Retinal pigment epithelial cell (primary cell): ENCODE results near the gene PANX2.

Experiments used
- DNase-seq: peaks from one replicate; pipeline ENCODE4 v3.0.0-alpha.2; 2010; ENCODE audit warnings: low read depth
- H3K4me3 ChIP-seq: 2 replicates; pipeline ENCODE4 v1.5.1; 2011; ENCODE audit warnings: mild to moderate bottlenecking, low read length, control low read depth, moderate library complexity
- TF ChIP-seq, protein P1 (sequence below): conservative IDR thresholded peaks from 2 replicates; pipeline ENCODE4 v1.5.1; 2011; ENCODE audit warnings: low read depth, low read length, control low read depth, inconsistent platforms

The PANX2 gene

DNA sequence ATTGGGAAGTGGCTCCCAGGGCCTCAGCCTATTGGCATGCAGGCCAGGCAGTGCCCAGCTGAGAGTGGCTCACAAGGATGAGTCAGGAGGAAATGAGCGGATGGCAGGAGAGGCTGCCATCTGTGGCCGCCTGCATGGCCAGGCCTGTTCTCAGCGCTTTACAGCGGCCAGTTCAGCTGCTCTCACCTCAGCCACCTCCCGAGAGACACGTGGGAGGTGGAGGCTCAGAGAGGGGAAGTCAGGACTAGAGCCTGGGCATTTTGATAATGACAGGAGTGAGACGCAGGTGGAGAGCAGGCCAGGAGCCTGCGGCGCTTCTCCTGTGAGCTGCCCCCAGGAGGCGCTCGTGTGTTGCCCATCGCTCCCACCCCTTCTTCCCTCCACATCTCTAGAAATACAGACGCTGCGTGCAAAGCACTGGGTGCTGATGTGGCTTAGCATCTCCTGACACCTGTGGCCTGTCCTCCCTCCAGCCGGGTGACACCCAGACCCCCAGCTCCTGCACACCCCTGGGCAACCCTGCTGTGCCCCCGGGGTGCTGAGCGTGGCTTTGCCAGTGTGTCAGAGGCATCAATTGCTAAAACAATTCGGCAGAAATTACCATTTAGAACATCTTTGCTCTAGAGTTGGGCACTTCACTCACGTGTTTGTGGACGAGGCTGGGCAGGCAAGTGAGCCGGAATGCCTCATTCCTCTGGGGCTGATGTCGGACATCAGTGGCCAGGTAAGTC is 21.4 kb upstream of the PANX2 start:
- H3K4me3 ChIP-seq = no peak overlapping the region
- DNase-seq = no peak
- TF ChIP-seq, protein P1, sequence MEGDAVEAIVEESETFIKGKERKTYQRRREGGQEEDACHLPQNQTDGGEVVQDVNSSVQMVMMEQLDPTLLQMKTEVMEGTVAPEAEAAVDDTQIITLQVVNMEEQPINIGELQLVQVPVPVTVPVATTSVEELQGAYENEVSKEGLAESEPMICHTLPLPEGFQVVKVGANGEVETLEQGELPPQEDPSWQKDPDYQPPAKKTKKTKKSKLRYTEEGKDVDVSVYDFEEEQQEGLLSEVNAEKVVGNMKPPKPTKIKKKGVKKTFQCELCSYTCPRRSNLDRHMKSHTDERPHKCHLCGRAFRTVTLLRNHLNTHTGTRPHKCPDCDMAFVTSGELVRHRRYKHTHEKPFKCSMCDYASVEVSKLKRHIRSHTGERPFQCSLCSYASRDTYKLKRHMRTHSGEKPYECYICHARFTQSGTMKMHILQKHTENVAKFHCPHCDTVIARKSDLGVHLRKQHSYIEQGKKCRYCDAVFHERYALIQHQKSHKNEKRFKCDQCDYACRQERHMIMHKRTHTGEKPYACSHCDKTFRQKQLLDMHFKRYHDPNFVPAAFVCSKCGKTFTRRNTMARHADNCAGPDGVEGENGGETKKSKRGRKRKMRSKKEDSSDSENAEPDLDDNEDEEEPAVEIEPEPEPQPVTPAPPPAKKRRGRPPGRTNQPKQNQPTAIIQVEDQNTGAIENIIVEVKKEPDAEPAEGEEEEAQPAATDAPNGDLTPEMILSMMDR = peak; percentile 92

DNA sequence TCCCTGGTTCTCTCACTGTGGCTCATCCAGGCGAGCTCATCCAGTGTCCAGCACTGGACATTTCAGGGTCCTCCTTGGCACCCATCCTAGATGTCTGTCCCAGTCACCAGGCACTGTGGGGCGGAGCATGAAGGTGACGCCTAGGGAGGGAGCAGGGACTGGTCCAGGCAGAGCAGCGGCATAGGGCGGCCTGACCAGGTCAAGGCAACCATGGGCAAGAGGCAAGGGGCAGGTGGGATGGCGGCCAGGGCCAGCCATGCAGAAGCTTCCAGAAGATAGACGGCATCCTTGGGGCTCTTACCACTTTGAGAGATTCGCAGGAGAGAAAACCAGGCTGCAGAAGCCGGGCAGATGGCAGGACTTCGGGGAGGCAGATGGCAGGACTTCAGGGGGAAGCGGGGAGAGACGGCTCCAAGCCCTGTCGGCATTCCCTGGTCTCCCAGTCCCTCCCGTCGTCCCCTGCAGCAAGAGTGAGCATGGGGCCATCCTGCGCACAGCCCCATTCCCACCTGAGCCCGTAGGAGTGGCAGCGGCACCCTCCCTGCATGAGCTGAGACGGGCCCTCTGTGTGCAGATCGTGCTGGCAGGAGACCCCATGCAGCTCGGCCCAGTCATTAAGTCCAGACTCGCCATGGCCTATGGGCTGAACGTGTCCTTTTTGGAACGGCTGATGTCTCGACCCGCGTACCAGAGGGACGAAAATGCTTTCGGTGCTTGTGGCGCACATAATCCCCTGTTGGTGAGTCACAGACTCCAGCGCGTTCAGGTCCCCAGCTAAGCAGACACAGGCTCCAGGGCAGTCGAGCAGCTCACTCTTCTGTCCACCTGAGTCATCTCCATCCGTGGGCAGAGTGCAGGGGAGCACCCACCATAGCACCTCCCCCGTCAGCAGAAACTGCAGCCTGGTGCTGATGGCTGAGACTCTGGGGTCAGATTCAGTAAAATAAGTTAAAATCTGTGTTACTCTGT is 20.1 kb upstream of the PANX2 start:
- TF ChIP-seq, protein P1 = no peak
- no peak overlapping the region for H3K4me3 ChIP-seq
- DNase-seq = no peak

DNA sequence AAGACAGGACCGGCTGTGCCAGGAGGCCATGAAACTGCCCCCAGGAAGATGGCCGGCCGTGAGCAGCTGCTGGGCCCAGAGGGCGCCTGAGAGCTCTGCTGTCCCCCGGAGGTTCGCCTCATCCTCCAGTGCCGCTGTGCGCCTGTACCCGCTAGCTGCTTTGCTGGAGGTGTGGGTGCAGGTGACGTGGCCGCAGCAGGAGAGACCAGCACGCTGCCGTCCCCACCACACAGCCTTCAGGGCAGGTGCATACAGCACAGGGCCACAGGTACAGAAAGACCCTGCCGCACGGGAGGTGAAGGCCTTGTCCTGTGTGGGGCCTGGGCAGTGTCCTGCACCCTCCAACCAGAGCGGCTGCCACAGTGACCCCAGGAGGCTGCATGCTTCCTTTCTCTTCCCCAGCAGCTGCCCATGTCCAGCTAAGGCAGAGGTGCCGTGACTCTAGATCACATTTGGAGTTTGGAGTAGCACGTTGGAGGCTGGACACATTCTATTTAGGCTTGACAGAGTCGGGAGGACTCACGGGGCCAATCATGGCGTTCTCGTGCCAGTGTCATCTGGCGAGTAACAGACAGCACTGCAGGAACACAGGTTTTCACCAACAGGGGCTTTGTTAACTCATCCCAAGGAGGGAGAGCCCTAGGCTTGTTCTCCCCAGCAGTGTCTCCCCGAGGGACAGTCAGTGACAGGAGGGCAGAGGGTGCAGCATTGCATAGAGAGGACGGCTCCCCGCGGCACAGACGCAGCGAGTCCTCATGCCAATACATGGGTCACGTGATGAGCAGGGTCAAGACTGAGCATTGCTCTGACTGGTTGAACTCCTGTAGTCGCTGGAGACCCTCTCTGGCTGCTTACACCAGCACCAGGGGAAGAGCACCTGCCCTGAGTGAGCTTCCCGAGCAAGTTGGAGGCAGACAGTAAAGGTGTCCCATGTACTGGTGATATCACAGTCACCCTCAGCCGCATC is 18.7 kb upstream of the PANX2 start:
- TF ChIP-seq, protein P1 = no peak
- no peak for DNase-seq
- no peak overlapping the region for H3K4me3 ChIP-seq

DNA sequence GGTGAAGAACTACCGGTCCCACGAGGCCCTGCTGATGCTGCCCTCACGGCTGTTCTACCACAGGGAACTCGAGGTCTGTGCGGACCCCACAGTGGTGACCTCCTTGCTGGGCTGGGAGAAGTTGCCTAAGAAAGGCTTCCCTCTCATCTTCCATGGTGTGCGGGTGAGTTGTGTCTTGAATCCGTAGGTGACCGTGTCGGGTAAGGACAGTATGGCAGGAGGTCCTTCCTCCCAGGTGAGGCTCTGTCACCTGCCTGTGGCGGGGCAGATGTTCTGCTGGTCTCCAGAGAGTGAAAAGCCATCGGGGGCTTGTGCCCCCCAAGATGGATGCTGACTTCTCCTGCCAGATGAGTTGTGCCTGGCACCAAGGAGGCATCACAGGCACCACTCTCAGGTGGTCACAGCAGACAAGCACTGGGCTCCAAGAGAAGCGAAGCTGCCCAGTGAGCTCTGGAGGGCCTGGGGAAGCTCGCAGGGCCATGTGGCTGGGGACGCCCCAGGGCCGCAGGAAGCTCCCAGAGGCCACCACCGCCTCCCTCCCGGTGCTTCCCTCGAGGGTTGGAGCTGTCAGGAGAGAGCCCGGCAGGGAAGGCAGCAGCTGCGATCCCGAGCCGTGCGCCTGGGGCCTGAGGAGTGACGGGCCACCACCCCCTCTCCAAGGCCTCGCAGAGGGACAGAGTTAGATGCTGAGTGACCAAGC is 17.3 kb upstream of the PANX2 start:
- no peak overlapping the region for H3K4me3 ChIP-seq
- TF ChIP-seq, protein P1 = no peak
- no peak for DNase-seq

DNA sequence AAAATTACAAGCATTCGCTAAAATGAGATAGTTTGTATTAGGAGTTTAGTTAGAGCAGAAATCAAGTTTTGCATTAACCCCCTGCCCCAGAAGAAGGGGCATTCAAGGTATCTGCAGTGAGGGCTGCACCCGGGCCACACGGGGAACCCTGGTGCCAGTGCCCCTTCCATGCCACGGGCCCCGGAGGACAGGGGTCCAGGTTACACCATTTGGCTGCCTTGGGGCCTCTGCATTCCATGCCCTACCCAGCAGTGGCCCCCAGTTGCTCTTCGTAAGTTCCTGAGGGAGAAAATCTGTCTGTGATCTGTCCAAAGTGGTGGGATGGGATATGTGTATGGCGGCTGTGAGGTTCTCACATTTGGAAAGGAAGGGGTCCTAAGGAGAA is 16.8 kb upstream of the PANX2 start:
- H3K4me3 ChIP-seq = no peak overlapping the region
- DNase-seq = no peak
- TF ChIP-seq, protein P1 = no peak

DNA sequence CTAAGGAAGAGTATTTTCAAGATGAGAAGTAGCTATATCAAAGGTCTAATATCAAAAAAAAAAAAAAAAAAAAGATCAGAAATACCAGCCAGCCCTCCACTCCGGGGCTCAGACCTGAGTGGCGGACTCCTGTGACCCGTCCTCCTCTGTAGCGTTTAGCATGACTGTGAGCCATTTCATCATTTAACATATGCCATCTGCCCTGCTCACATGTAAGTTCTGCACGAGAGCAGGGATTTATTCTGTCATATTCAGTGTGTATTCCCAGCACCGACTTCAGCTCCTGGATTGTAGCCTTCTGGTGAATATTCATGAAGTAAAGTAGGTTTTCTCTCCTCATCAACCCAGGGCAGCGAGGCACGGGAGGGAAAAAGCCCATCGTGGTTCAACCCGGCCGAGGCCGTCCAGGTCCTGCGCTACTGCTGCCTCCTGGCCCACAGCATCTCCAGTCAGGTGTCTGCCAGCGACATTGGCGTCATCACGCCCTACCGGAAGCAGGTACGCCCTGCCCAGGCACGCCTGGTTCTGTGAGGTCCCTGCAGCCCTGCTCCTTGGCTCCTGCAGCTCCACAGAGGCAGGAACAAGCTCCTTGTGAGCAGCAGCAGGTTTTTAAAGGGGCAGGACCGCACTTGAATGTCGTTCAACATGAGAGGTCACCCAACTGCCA is 12.7 kb upstream of the PANX2 start:
- TF ChIP-seq, protein P1 = no peak
- no peak for DNase-seq
- H3K4me3 ChIP-seq = no peak overlapping the region
